ENCODE results near the gene DAPK1. TPM values are rescaled to one million over a fixed set of nuclear protein-coding genes. Genes with fewer than 3 reads are reported as not detected.

Gene DAPK1
- total RNA-seq, 1 experiment from 2014 or later: 19.7 TPM

- H3K4me3 Mint-ChIP-seq (ENCODE audit: unreplicated experiment): no peak overlapping the region
- no peak overlapping the region for H3K27ac Mint-ChIP-seq (ENCODE audit: low read depth, unreplicated experiment)
Observed at GRCh38 chr9:87656485-87656884, 158.8 kb downstream of the DAPK1 start.

GRCh38 chr9:87657190-87657589 is 159.5 kb downstream of the DAPK1 start:
- intact Hi-C loops (cut with micrococcal nuclease): no loop called here
- peaks cover 19% of the 10 kb centered on the region for H3K36me3 Mint-ChIP-seq (ENCODE audit: insufficient read depth, unreplicated experiment)
- H3K4me3 Mint-ChIP-seq (ENCODE audit: unreplicated experiment): no peak overlapping the region
- TF ChIP-seq, protein P1, sequence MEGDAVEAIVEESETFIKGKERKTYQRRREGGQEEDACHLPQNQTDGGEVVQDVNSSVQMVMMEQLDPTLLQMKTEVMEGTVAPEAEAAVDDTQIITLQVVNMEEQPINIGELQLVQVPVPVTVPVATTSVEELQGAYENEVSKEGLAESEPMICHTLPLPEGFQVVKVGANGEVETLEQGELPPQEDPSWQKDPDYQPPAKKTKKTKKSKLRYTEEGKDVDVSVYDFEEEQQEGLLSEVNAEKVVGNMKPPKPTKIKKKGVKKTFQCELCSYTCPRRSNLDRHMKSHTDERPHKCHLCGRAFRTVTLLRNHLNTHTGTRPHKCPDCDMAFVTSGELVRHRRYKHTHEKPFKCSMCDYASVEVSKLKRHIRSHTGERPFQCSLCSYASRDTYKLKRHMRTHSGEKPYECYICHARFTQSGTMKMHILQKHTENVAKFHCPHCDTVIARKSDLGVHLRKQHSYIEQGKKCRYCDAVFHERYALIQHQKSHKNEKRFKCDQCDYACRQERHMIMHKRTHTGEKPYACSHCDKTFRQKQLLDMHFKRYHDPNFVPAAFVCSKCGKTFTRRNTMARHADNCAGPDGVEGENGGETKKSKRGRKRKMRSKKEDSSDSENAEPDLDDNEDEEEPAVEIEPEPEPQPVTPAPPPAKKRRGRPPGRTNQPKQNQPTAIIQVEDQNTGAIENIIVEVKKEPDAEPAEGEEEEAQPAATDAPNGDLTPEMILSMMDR (IDR thresholded peaks at IDR 0.05; ENCODE audit: unreplicated experiment): no peak
- no peak overlapping the region for H3K27ac Mint-ChIP-seq (ENCODE audit: low read depth, unreplicated experiment)
- ChIA-PET CTCF (interaction anchor here (1.3 kb wide), 1 partner anchor 136 kb away, joined by 3 read pairs; no protein-coding TSS in a partner anchor), POLR2A (interaction anchor here (0.7 kb wide), 1 partner anchor 36 kb away, joined by 3 read pairs; no protein-coding TSS in a partner anchor)
- no peak for DNase-seq (ENCODE audit: unreplicated experiment)
- H3K9me3 Mint-ChIP-seq (ENCODE audit: unreplicated experiment): no peaks in the 10 kb centered on the region
- H3K4me1 Mint-ChIP-seq (ENCODE audit: insufficient read depth, unreplicated experiment): no peaks in the 10 kb centered on the region
- no TSS peak for BruUV-seq (replicated peaks)
- no peaks in the 10 kb centered on the region for H3K27me3 Mint-ChIP-seq (ENCODE audit: insufficient read depth, unreplicated experiment)

More at GRCh38 chr9:87656485-87656884, 158.8 kb downstream of the DAPK1 start:
- intact Hi-C loops (cut with micrococcal nuclease): no loop called here
- peaks cover 19% of the 10 kb centered on the region for H3K36me3 Mint-ChIP-seq (ENCODE audit: insufficient read depth, unreplicated experiment)
- TF ChIP-seq, protein P1 (IDR thresholded peaks at IDR 0.05; ENCODE audit: unreplicated experiment): no peak
- no TSS peak for BruUV-seq (replicated peaks)
- ChIA-PET POLR2A (no interaction called here), CTCF (interaction anchor here (1.3 kb wide), 1 partner anchor 135 kb away, joined by 3 read pairs; no protein-coding TSS in a partner anchor)
- DNase-seq (ENCODE audit: unreplicated experiment): peak; percentile 30
- no peaks in the 10 kb centered on the region for H3K4me1 Mint-ChIP-seq (ENCODE audit: insufficient read depth, unreplicated experiment)
- no peaks in the 10 kb centered on the region for H3K27me3 Mint-ChIP-seq (ENCODE audit: insufficient read depth, unreplicated experiment)
- H3K9me3 Mint-ChIP-seq (ENCODE audit: unreplicated experiment): no peaks in the 10 kb centered on the region

DNA sequence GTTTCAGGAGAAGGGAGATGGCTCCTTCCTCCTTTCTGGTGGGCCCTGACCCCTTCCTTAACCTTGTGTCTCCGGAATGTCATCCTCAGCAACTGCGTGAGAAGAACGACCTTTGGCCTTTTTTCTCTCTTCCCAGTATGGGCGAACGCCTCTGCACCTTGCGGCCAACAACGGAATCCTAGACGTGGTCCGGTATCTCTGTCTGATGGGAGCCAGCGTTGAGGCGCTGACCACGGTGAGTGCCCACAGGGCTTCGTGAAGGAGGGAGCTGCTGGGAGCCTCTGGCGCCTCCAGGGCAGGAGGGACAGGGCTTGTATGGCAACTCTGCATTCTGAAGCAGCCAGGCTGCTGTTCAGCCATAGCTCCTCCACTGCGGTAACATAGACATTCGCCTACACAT is 160.2 kb downstream of the DAPK1 start:
- Mint-ChIP-seq H3K9me3 (ENCODE audit: unreplicated experiment) (no peaks in the 10 kb centered on the region), H3K4me1 (ENCODE audit: insufficient read depth, unreplicated experiment) (peaks cover 4% of the 10 kb centered on the region), H3K36me3 (ENCODE audit: insufficient read depth, unreplicated experiment) (peaks cover 19% of the 10 kb centered on the region), H3K27ac (ENCODE audit: low read depth, unreplicated experiment) (no peak overlapping the region), H3K4me3 (ENCODE audit: unreplicated experiment) (no peak overlapping the region), H3K27me3 (ENCODE audit: insufficient read depth, unreplicated experiment) (no peaks in the 10 kb centered on the region)
- CTCF ChIA-PET: no interaction called here
- TF ChIP-seq, protein P1 (IDR thresholded peaks at IDR 0.05; ENCODE audit: unreplicated experiment): no peak
- BruUV-seq (replicated peaks): no TSS peak
- intact Hi-C loops (cut with micrococcal nuclease): no loop called here
- no peak for DNase-seq (ENCODE audit: unreplicated experiment)
- POLR2A ChIA-PET: no interaction called here

GRCh38 chr9:87658511-87658910 is 160.8 kb downstream of the DAPK1 start:
- POLR2A ChIA-PET: no interaction called here
- Mint-ChIP-seq H3K27ac (ENCODE audit: low read depth, unreplicated experiment) (no peak overlapping the region), H3K36me3 (ENCODE audit: insufficient read depth, unreplicated experiment) (peaks cover 19% of the 10 kb centered on the region), H3K4me1 (ENCODE audit: insufficient read depth, unreplicated experiment) (peaks cover 10% of the 10 kb centered on the region), H3K27me3 (ENCODE audit: insufficient read depth, unreplicated experiment) (no peaks in the 10 kb centered on the region), H3K9me3 (ENCODE audit: unreplicated experiment) (no peaks in the 10 kb centered on the region), H3K4me3 (ENCODE audit: unreplicated experiment) (no peak overlapping the region)
- intact Hi-C loops (cut with micrococcal nuclease): no loop called here
- no TSS peak for BruUV-seq (replicated peaks)
- CTCF ChIA-PET: no interaction called here
- TF ChIP-seq, protein P1 (IDR thresholded peaks at IDR 0.05; ENCODE audit: unreplicated experiment): no peak
- DNase-seq (ENCODE audit: unreplicated experiment): no peak

All from MCF 10A (cell line).